Neural cell (in vitro differentiated cells): Measurements from ENCODE around the gene NKD1. TPM values are rescaled to one million over a fixed set of nuclear protein-coding genes. Genes with fewer than 3 reads are reported as not detected.

ENCODE experiments used
- H2AFZ ChIP-seq: fragments of 200-600, 300-800 bp; sonication (generic), shearing (Covaris generic); 2 replicates; pipeline ENCODE4 v1.6.0; 2014; ENCODE audit warnings: low read depth, mild to moderate bottlenecking, antibody characterized with exemption, low read length, moderate library complexity
- H3F3A ChIP-seq: fragments of 200-600 bp; shearing (Covaris generic); 2 replicates; pipeline ENCODE4 v1.6.1; 2016; ENCODE audit warnings: mild to moderate bottlenecking, moderate library complexity, mixed read lengths, antibody characterized with exemption, low read length; ENCODE audit not compliant: insufficient read depth, poor library complexity, severe bottlenecking
- H3K27ac ChIP-seq: fragments of 200-600, 300-800 bp; sonication (generic), shearing (Covaris generic); 2 replicates; pipeline ENCODE4 v1.5.1; 2014; ENCODE audit warnings: mild to moderate bottlenecking, low read length, moderate library complexity
- H3K27me3 ChIP-seq: fragments of 300-800, 200-600 bp; sonication (generic), shearing (Covaris generic); 2 replicates; pipeline ENCODE4 v1.6.0; 2014; ENCODE audit warnings: mild to moderate bottlenecking, low read depth, low read length, moderate library complexity; ENCODE audit not compliant: insufficient read depth
- H3K36me3 ChIP-seq: fragments of 300-800, 200-600 bp; sonication (generic), shearing (Covaris generic); 2 replicates; pipeline ENCODE4 v1.5.1; 2014; ENCODE audit warnings: mild to moderate bottlenecking, antibody characterized with exemption, low read length, moderate library complexity; ENCODE audit not compliant: insufficient read depth
- H3K4me2 ChIP-seq: fragments of 300-800, 200-600 bp; sonication (generic), shearing (Covaris generic); 2 replicates; pipeline ENCODE4 v1.6.0; 2014; ENCODE audit warnings: mild to moderate bottlenecking, low read length
- H3K4me3 ChIP-seq: fragments of 300-800, 200-600 bp; sonication (generic), shearing (Covaris generic); 2 replicates; pipeline ENCODE4 v1.5.1; 2014; ENCODE audit warnings: mild to moderate bottlenecking, low read length, moderate library complexity
- H3K79me2 ChIP-seq: fragments of 200-600 bp; shearing (Covaris generic); replicated peaks from 2 replicates; pipeline ENCODE4 v1.6.0; 2014; ENCODE audit warnings: mild to moderate bottlenecking, low read length, moderate library complexity; ENCODE audit not compliant: insufficient read depth
- H3K9ac ChIP-seq: fragments of 300-800, 200-600 bp; sonication (generic), shearing (Covaris generic); 2 replicates; pipeline ENCODE4 v1.6.1; 2016; ENCODE audit warnings: mild to moderate bottlenecking, low read length, mixed read lengths
- H3K9me2 ChIP-seq: fragments of 200-600 bp; shearing (Covaris generic); 2 replicates; pipeline ENCODE4 v1.6.1; 2016; ENCODE audit warnings: mild to moderate bottlenecking, low read length, mixed read lengths; ENCODE audit not compliant: insufficient read depth
- H3K9me3 ChIP-seq: fragments of 200-600, 300-800 bp; sonication (generic), shearing (Covaris generic); 2 replicates; pipeline ENCODE4 v1.6.1; 2016; ENCODE audit warnings: mild to moderate bottlenecking, mixed run types, low read length, moderate library complexity, mixed read lengths
- H4K20me1 ChIP-seq: fragments of 200-600 bp; shearing (Covaris generic); 2 replicates; pipeline ENCODE4 v1.6.1; 2016; ENCODE audit warnings: mild to moderate bottlenecking, mixed run types; ENCODE audit not compliant: insufficient read depth
- EP300 ChIP-seq: fragments of 450-650 bp; conservative IDR thresholded peaks from 2 replicates; pipeline ENCODE4 v1.6.1; 2014; ENCODE audit warnings: antibody characterized with exemption, mild to moderate bottlenecking, moderate library complexity; ENCODE audit not compliant: poor library complexity, severe bottlenecking
- EZH2 ChIP-seq: fragments of 200-600, 300-800 bp; shearing (Covaris generic), sonication (generic); IDR thresholded peaks from 2 replicates; pipeline ENCODE4 v1.6.1; 2014; ENCODE audit warnings: antibody characterized with exemption, low read length, borderline replicate concordance, mild to moderate bottlenecking; ENCODE audit not compliant: insufficient read depth, poor library complexity, severe bottlenecking
- MXI1 ChIP-seq: fragments of 450-650 bp; conservative IDR thresholded peaks from 2 replicates; pipeline ENCODE4 v1.6.1; 2014; ENCODE audit warnings: antibody characterized with exemption, mild to moderate bottlenecking; ENCODE audit not compliant: poor library complexity, severe bottlenecking
- POLR2AphosphoS5 ChIP-seq: IDR thresholded peaks from 2 replicates; pipeline ENCODE4 v1.6.1; 2012
- RAD21 ChIP-seq: fragments of 450-650 bp; conservative IDR thresholded peaks from 2 replicates; pipeline ENCODE4 v1.6.1; 2014; ENCODE audit warnings: antibody characterized with exemption, mild to moderate bottlenecking, moderate library complexity
- SMC3 ChIP-seq: fragments of 450-650 bp; conservative IDR thresholded peaks from 2 replicates; pipeline ENCODE4 v1.6.1; 2014; ENCODE audit warnings: antibody characterized with exemption, mild to moderate bottlenecking, moderate library complexity; ENCODE audit not compliant: poor library complexity
- TAF1 ChIP-seq: IDR thresholded peaks from 2 replicates; pipeline ENCODE4 v1.6.1; 2012; ENCODE audit warnings: low read depth
- polyA plus RNA-seq: library from polyadenylated mRNA; depleted of rRNA; stranded (reverse); fragments of >200 nt; gene quantifications from 2 replicates; pipeline ENCODE4 v1.2.3, GENCODE V29; 2014
- TF ChIP-seq, protein P1 (sequence below): fragments of 450-650 bp; IDR thresholded peaks from 2 replicates; pipeline ENCODE4 v1.5.1; 2014; ENCODE audit warnings: antibody characterized with exemption, mild to moderate bottlenecking, moderate library complexity; ENCODE audit not compliant: poor library complexity, severe bottlenecking
- TF ChIP-seq, protein P2 (sequence below): IDR thresholded peaks from 2 replicates; pipeline ENCODE4 v1.6.1; 2012; ENCODE audit warnings: borderline replicate concordance

Gene NKD1
- polyA plus RNA-seq, 1 donor from 2014 or later, result 1.1 TPM

DNA sequence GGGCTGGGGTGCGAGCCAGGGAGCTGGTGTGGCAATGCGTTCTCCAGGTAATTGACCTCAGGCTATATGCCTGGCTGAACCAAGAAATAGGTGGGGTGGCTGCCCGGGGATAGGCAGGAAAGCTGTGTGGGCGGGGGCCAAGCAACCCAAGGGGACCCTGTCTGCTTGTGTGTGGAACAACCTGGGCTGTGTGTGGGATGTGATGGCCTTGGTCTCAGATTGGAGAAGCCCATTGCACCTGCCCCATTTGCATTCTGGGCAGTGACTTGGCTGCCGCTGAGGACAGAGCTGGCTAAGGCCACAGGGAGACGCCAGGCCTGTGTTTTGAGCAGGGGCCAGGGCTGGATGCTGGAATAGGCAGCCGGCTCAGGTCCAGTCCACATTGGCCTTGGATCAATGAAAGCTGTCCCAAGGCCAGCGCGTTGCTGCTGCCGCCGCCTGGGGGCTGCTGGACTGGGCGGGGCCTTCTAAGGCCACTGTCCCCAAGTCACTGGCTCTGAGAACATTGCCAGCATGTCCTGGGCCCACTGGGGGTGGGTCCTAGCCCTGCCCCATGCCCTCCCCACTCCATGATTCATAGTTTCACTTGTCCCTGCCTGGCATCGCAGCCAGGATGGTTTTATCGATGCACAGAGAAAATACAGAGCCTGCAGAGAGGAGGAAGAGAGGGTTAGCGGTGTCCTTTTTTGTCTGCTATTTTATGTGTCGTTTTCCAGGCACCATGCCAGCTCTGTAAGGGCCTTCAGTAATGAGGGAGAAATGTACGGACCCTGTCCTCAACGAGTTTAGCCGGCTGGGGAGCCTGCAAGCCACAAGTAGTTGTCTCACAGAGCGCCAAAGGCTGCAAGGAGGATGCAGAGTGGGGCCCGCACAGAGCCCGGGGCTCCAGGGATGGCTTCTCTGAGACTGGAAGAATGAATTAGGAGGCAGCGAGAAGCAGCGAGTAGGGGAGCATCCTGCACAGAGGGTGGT, 43.9 kb downstream of the NKD1 start:
- H4K20me1 ChIP-seq, result no peaks in the 10 kb centered on the region
- TF ChIP-seq, protein P1, sequence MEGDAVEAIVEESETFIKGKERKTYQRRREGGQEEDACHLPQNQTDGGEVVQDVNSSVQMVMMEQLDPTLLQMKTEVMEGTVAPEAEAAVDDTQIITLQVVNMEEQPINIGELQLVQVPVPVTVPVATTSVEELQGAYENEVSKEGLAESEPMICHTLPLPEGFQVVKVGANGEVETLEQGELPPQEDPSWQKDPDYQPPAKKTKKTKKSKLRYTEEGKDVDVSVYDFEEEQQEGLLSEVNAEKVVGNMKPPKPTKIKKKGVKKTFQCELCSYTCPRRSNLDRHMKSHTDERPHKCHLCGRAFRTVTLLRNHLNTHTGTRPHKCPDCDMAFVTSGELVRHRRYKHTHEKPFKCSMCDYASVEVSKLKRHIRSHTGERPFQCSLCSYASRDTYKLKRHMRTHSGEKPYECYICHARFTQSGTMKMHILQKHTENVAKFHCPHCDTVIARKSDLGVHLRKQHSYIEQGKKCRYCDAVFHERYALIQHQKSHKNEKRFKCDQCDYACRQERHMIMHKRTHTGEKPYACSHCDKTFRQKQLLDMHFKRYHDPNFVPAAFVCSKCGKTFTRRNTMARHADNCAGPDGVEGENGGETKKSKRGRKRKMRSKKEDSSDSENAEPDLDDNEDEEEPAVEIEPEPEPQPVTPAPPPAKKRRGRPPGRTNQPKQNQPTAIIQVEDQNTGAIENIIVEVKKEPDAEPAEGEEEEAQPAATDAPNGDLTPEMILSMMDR, result no peak
- no peak for TF ChIP-seq TAF1
- H3K27ac ChIP-seq, result no peak overlapping the region

DNA sequence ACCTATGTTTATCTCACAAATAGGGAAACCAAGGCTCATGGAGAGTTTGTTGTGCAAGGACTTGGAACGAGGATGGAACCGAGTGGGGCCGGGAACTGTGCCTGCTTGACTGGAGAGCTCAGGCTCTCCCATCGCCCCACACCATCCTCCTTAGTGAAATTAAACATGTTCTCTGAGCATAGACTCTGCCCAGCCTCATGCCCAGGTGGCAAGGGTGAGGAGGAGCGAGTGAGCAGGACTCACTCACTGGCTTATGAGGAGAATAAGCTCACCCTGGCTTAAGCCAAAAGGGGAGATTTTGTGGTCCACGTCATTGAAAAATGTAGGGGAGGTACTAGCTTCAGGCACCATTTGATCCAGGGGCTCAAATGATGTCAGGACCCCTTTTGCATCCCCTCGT, 44.8 kb downstream of the NKD1 start:
- Histone ChIP-seq H3K36me3 (no peaks in the 10 kb centered on the region), H3K27me3 (no peaks in the 10 kb centered on the region), H3F3A (no peaks in the 10 kb centered on the region), H3K79me2 (no peaks in the 10 kb centered on the region), H3K9ac (no peak overlapping the region), H3K9me2 (no peaks in the 10 kb centered on the region), H3K4me2 (no peak overlapping the region), H3K9me3 (no peaks in the 10 kb centered on the region), H2AFZ (no peak overlapping the region), H3K4me3 (no peak overlapping the region), H4K20me1 (no peaks in the 10 kb centered on the region), H3K27ac (no peak overlapping the region)
- TF ChIP-seq EZH2 (no peak), RAD21 (no peak), TAF1 (no peak)
- TF ChIP-seq, protein P1, result no peak

More for the DNA sequence above, 43.9 kb downstream of the NKD1 start:
- Histone ChIP-seq H3F3A (no peaks in the 10 kb centered on the region), H3K79me2 (no peaks in the 10 kb centered on the region), H3K9ac (no peak overlapping the region), H3K9me3 (no peaks in the 10 kb centered on the region), H3K36me3 (no peaks in the 10 kb centered on the region), H3K4me3 (no peak overlapping the region), H2AFZ (no peak overlapping the region), H3K4me2 (no peak overlapping the region), H3K9me2 (no peaks in the 10 kb centered on the region), H3K27me3 (no peaks in the 10 kb centered on the region)

DNA sequence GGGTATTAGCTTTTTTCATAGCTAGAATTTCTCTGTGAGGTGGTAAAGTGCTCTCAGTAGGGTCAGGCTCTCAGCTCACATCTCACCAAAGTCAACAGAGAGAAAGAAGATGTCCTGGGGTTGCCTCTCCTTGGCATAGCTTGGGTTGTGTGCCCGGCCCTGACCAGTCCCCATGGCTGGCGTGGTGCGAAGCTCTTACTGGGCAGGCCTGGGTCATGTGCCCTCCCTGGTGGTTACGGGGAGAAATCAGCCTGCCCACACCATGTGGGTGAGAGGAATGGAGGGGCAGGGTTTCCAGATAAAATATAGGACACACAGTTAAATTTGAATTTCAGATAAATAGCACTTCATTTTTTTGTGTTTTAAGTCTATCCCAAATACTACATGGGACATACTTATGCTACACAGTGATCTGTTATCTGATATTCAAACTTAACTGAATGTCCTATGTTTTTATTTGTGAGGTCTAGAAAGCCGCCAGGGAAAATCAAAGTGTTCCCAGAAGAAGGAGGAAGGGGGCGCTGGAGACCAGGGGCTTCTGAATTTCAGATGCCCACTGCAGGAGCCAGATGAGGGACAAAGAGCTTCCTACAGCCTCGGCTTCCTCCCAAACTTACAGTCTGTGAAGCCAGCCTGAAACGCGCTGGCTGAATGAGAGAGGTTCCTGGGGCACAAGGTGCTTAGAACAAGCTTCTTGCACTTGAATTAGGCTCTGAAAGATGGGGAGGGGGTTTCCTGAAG, 45.4 kb downstream of the NKD1 start:
- TF ChIP-seq RAD21 (no peak), TAF1 (no peak), POLR2AphosphoS5 (no peak), MXI1 (no peak), SMC3 (no peak), EP300 (no peak), EZH2 (no peak)
- TF ChIP-seq, protein P2, sequence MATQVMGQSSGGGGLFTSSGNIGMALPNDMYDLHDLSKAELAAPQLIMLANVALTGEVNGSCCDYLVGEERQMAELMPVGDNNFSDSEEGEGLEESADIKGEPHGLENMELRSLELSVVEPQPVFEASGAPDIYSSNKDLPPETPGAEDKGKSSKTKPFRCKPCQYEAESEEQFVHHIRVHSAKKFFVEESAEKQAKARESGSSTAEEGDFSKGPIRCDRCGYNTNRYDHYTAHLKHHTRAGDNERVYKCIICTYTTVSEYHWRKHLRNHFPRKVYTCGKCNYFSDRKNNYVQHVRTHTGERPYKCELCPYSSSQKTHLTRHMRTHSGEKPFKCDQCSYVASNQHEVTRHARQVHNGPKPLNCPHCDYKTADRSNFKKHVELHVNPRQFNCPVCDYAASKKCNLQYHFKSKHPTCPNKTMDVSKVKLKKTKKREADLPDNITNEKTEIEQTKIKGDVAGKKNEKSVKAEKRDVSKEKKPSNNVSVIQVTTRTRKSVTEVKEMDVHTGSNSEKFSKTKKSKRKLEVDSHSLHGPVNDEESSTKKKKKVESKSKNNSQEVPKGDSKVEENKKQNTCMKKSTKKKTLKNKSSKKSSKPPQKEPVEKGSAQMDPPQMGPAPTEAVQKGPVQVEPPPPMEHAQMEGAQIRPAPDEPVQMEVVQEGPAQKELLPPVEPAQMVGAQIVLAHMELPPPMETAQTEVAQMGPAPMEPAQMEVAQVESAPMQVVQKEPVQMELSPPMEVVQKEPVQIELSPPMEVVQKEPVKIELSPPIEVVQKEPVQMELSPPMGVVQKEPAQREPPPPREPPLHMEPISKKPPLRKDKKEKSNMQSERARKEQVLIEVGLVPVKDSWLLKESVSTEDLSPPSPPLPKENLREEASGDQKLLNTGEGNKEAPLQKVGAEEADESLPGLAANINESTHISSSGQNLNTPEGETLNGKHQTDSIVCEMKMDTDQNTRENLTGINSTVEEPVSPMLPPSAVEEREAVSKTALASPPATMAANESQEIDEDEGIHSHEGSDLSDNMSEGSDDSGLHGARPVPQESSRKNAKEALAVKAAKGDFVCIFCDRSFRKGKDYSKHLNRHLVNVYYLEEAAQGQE, result no peak
- TF ChIP-seq, protein P1, result no peak
- Histone ChIP-seq H3K36me3 (no peaks in the 10 kb centered on the region), H3K9ac (no peak overlapping the region), H3K9me2 (no peaks in the 10 kb centered on the region), H3K4me3 (no peak overlapping the region), H3K27me3 (no peaks in the 10 kb centered on the region), H4K20me1 (no peaks in the 10 kb centered on the region), H3F3A (no peaks in the 10 kb centered on the region), H3K9me3 (no peaks in the 10 kb centered on the region), H3K4me2 (no peak overlapping the region), H2AFZ (no peak overlapping the region), H3K27ac (no peak overlapping the region), H3K79me2 (no peaks in the 10 kb centered on the region)
